CD4-positive, alpha-beta T cell treated with Interleukin-6 at 100 ng/mL for 8 hours (primary cell): Measurements from ENCODE around the gene AQP10.
A peak's percentile ranks its signal among the peaks of the same experiment; 100 is the strongest.
"Not testable (repeated sequence)": the region's sequence is repeated elsewhere in the genome, so short reads cannot be mapped to it uniquely, and the experiment has no call there.

Experiments
- DNase-seq: peaks from one replicate; pipeline ENCODE4 v3.0.0-alpha.2; 2020; ENCODE audit warnings: mixed read lengths, low spot score

AQP10 gene, protein sequence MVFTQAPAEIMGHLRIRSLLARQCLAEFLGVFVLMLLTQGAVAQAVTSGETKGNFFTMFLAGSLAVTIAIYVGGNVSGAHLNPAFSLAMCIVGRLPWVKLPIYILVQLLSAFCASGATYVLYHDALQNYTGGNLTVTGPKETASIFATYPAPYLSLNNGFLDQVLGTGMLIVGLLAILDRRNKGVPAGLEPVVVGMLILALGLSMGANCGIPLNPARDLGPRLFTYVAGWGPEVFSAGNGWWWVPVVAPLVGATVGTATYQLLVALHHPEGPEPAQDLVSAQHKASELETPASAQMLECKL

DNA sequence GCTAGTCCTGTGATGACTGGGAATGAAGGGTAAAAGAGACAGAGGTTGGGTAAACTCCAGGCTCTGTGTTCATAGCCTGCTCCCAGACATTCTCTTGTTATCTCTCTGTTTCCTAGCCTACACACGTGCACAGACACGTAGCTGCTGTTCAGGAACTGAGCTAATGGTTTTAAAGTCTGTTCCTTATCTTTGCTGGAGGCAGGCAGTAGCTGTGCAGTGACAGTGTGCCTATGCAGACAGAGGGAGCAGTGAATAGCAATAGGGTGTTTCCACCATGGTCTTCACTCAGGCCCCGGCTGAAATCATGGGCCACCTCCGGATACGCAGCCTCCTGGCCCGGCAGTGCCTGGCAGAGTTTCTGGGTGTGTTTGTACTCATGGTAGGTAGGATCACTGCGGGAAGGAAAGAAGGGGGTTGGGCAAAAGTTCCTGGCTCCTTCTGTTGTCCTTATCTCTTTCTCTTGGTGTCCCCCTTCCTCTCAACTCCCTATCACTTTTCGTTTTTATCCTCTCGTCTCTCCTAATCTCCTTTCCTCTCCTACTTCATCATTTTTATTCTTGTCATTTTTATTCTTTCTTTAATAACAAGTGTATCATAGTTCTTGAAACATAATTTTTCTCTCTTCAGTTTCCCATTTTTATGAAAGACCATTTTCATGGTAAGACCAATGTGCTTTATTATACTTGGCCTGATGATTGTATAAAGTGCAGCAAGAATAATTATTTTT is at the start of gene AQP10:
Gene AQP10, plus strand, starts transcription at position 212 of the 727 bp plus-strand sequence. Its CDS starts 63 bp downstream, at position 275.
- DNase-seq: no peak

DNA sequence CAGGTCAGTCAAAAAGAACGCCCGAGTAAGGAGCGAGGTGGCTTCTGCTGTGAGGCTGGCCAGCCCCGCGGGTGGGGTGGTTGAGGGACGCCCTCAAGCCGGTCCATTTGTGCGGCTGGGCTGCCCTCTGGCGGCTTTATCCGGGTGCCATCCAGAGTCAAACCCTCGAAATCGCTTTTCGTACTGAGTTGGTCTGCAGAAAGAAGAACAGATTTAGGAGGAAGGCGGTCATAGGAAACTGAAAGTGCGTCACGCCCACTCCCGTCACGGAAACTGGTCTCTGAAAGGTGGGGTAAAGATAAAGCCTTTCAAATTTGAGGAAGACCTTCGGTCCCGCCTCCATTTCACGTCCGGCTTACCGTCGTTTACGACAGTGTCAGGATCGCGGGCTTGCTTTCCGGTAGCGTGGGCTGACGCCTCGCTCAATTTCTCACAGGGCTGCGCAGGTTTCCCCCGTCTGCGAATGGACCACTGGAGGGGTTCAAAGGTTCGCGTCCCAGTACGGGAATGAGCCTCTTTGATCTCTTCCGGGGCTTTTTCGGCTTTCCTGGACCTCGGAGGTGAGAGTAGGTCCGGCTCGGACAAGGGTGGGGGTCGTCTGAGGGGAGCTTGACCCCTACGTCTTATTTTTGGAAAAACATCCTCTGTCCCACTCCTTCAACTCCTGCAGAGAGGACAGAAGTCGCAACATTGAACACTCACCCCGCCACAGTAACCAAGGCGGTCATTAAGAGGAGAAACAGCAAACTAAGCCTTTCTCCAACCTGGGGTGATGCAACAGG is 48.5 kb upstream of the AQP10 start, which contains the start of gene HAX1:
Gene HAX1, plus strand, starts transcription at position 413 of the 782 bp plus-strand sequence. Its CDS starts 95 bp downstream, at position 508.
- peak; percentile 97 for DNase-seq

DNA sequence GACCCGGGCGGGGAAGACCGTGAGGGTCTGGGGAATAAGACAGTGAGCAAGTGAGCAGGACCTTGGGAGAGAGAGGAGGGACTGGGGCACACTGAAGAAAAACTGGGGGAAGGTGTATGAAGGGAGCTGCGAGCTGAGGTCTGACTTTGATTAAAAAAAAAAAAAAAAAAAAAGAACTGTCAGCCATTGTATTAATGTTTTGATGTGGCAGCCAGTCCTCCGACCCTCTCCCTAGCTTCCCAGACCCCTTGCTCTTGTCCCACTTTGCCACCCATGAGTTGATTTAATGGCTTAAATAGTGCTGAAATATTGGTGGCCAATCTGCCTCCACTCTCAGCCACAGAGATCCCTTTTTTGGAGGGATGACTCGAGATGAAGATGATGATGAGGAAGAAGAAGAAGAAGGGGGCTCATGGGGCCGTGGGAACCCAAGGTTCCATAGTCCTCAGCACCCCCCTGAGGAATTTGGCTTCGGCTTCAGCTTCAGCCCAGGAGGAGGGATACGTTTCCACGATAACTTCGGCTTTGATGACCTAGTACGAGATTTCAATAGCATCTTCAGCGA is 47.8 kb upstream of the AQP10 start:
- no peak for DNase-seq

DNA sequence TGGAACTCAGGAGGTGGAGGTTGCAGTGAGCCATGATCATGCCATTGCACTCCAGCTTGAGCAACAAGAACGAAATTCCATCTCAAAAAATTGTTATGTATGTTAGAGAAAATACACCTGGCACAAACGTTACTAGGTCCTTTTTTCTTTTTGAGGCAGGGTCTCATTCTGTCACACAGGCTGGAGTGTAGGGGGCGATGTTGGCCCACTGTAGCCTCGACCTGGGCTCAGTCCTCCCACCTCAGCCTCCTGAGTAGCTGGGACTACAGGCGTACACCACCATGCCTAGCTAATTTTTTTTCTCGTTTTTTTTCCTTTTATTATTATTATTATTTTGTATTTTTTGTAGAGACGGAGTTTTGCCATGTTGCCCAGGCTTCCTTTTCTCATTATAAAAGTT is 44.1 kb upstream of the AQP10 start:
- DNase-seq: no peak

DNA sequence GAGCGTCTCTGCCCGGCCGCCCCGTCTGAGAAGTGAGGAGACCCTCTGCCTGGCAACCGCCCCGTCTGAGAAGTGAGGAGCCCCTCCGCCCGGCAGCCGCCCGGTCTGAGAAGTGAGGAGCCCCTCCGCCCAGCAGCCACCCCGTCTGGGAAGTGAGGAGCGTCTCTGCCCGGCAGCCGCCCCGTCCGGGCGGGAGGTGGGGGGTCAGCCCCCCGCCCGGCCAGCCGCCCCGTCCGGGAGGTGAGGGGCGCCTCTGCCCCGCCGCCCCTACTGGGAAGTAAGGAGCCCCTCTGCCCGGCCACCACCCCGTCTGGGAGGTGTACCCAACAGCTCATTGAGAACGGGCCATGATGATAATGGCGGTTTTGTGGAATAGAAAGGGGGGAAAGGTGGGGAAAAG is 33.3 kb upstream of the AQP10 start:
- DNase-seq: not testable (repeated sequence)

DNA sequence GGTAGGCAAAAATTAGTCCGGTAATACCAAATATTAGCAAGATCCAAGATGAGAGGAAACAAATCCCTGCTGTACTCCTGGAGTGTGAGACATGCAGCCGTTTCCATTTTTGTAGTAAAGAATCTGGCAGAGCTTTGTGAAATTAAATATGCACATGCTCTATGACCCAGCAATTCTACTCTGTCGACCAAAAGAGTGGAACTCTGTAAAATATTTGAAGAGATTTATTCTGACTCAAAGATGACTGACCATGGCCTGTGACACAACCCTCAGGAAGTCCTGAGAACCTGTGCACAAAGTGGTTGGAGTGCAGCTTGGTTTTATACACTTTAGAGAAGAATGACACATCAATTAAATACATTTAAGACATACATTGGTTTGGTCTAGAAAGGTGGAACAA is 32.2 kb upstream of the AQP10 start:
- DNase-seq: no peak

DNA sequence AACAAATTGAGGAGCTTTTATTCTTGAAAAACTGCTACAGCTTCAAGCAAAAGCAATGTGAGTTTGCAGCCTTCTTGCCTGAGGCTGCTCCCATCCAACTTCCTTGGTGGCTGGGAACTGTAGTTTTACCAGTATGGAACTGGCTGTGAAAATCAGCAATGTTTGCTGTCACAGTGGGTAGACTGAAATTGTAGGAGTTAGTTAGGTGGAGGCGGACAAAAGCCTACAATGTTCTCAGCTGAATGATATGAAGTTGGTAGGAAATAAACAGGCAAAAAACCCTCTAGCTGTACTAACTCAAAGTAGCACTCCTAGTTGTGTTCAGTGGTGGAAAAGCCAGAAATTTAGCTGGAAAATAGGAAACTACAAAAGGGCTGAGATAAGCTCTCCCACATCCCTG is 30.0 kb upstream of the AQP10 start:
- DNase-seq: no peak

DNA sequence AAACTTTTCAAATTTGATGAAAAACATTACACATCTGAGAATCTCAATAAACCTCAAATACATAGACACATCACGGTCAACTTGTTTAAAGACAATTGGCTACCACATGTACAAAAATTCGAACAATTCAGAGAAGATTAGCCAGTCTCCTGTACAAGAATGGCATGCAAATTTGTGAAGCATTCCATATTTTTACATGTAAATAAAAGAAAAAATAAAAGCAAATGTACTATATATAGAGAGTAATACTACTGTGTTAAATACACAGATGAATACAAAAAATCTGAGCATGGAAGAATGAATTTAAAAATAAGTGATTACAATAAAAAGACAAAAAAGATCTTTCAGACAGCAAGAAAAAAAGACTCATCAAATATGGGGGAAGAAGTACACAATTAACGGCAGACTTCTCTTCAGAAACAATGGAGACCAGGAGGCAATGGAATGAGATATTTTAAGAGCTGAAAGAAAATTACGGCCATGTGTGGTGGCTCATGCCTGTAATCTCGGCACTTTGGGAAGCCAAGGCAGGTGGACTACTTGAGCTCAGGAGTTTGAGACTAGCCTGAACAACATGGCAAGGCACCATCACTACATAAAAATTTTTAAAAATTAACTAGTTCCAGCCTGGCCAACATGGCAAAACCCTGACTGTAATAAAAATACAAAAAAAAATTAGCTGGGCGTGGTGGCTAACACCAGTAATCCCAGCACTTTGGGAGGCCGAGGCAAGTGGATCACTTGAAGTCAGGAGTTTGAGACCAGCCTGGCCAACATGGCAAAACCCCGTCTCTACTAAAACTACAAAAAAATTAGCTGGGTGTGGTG is 25.3 kb upstream of the AQP10 start:
- DNase-seq: no peak

DNA sequence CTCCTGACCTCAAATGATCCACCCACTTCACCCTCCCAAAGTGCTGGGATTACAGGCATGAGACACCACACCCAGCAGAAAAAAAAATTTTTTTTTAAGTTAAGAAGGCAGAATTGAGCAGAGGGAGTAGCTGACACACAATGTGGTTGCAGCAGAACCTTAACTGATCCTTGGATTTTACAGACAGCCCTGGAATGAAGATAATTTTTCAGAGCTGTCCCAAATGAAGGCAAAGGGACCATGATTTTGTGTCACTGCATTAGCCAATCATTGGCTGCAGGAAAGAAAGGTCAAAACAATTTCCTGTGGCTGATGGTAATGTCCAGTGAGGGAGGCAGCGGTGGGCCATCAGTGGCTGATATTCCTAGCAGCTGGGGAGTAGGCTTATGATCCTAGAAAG is 19.3 kb upstream of the AQP10 start:
- DNase-seq: no peak

DNA sequence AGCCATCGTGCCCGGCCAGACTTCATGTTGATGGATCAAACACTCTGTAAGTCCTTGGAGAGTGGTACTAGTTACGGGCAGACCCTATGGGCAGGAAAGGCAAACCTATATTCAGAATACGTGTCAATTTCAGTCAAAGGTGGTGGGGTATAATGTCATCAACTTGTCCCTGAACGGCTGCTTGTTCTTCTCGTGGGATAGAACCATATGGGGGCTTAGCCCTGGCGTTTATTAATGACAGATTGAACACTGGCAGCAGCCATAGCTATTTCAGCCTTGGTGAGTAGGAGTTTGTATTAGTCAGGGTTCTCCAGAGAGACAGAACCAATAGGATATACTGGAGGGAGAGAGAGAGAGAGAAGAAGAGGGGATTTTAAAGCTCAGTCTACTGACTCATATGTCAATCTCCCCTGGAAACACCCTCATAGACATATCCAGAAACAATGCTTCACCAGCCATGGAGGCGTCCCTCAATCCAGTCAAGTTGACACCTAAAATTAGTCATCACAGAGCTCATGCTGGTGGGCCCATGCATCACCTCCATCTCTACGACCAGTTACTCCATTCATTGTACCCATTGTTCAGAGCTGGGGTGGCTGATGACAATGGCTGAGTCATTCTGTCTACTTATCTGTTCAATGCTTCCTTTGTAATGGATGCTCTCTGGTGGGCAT is 16.1 kb upstream of the AQP10 start:
- no peak for DNase-seq

DNA sequence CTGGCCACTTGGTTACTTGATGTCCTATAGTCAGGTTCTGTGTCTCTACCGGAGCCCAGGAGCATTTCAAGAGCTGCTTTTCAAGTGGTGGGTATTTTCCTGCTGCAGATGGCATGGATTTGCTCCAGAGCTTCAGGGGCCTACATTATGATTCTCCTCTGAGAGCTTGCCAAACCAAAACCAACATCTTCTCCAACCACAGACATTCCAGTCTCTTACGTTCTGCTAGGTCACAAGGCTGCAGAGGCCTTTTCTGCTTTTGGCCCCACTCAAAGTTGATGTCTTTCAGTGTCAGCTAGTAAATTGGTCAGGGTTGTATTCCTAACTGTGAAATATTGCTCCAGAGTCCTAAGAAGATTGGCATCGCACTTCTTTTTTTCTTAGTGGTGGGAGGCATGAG is 14.7 kb upstream of the AQP10 start:
- DNase-seq: no peak

DNA sequence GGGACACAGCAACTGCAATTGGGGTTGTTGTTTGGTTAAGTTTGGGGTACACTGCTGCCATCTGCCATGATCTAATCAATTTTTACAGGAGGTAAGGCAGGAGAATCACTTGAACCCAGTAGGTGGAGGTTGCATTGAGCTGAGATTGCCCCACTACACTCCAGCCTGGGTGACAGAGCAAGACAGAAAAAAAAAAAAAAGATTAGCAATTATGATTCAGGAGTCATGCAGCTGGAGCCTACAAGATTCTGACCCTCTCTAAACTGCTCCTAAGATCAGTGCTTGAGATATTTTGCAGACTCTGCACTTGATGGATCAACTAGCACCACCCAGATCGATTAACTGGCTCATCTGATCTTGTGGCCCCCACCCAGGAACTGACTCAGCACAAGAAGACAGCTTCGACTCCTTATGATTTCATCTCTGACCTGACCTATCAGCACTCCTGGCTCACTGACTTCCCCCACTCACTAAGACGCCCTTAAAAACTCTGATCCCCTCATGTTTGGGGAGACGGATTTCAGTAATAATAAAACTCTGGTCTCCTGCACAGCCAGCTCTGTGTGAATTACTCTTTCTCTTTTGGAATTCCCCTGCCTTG is 13.1 kb upstream of the AQP10 start:
- not testable (repeated sequence) for DNase-seq

DNA sequence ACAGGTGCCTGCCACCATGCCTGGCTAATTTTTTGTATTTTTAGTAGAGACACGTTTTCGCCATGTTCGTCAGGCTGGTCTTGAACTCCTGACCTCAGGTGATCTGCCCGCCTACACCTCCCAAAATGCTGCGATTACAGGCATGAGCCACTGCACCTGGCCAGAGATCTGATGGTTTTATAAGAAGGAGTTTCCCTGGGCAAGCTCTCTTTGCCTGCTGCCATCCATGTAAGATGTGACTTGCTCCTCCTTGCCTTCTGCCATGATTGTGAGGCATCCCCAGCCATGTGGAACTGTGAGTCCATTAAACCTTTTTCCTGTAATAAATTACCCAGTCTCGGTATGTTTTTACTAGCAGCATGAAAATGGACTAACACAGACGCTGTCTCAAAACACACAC is 11.8 kb upstream of the AQP10 start:
- not testable (repeated sequence) for DNase-seq

DNA sequence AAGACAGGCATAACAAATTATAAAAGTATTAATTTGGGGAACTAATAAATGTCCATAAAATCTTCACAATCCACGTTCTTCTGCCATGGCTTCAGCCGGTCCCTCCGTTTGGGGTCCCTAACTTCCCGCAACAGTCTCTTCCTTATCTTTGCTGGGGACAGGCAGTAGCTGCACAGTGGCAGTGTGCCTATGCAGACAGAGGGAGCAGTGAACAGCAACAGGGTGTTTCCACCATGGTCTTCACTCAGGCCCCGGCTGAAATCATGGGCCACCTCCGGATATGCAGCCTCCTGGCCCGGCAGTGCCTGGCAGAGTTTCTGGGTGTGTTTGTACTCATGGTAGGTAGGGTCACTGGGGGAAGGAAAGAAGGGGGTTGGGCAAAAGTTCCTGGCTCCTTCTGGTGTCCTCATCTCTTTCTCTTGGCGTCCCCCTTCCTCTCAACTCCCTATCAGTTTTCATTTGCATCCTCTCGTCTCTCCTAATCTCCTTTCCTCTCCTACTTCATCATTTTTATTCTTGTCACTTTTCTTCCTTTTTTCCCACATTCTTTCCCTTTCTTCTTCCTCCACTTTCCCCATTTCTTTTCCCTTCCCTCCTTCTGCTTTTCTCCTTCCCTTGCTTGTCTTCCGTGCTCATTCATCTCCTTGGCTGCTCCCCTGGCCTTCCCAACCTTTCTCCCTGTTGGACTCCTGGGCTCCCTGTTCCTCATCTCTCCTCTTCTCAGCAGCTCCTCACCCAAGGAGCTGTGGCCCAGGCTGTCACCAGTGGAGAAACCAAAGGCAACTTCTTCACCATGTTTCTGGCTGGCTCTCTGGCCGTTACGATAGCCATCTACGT is 8.4 kb upstream of the AQP10 start:
- not testable (repeated sequence) for DNase-seq

DNA sequence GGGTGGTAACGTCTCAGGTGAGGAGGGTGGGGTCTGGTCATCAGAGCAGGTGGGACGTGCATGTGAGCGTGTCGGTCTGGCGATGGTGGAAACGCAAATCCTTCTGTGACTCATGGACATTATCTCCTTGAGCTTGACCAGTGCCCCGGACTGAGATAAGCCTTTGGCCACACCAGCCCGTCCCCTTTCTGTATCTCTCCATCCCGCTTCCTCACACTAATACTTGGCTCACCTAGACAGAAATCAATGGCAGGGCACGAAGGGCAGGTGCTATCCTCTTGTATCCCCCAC is 7.9 kb upstream of the AQP10 start:
- DNase-seq: no peak

DNA sequence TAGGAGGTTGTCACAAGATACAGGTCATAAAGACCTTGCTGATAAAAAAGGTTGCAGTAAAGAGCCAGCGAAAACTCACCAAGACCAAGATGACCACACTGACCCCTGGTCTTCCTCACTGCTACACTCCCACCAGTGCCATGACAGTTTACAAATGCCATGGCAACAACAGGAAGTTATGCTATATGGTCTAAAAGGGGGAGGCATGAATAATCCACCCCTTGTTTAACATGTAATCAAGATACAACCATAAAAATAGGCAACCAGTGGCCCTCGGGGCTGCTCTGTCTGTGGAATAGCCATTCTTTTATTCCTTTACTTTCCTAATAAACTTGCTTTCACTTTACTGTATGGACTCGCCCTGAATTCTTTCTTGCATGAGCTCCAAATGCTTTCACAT is 6.7 kb upstream of the AQP10 start:
- DNase-seq: not testable (repeated sequence)

DNA sequence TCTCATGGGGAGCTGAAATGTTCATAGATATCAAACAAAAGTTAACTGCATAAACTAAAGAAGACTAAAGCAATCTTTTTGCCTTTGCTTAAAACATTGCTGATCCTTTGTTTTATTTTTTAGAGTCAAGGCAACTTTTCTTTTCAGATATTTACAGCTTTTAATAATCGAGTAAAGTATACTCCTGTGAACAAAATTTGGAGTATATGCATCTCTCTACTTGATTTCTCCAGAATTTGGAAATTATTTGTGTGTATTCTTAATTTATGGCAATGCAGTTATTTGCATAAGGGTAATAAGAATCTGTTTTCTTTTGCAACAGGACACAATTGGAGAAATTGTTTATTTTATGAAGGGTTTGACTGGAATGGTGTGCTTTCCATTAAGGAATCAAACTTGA is 4.2 kb upstream of the AQP10 start:
- DNase-seq: no peak

DNA sequence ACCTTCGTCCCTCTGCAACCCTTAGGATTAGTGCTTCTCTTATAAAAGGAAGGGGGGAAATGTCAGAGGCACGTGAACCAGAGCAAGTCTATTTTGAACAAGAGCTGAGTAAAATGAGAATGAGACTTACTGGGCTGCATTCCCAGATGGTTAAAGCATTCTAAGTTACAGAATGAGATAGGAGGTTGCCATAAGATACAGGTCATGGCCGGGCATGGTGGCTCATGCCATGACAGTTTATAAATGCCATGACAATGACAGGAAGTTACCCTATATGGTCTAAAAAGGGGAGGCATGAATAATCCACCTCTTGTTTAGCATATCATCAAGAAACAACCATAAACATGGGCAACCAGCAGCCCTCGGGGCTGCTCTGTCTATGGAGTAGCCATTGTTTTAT is 2.5 kb upstream of the AQP10 start:
- DNase-seq: no peak

DNA sequence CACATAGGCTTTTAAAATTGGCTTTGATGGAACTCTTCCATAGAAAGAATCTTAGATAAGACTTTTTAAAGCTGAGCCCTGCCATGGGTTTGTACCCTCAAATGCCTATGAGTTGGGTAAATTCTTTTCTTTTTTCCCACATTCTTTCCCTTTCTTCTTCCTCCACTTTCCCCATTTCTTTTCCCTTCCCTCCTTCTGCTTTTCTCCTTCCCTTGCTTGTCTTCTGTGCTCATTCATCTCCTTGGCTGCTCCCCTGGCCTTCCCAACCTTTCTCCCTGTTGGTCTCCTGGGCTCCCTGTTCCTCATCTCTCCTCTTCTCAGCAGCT is 679 bp downstream of the AQP10 start:
- DNase-seq: not testable (repeated sequence)

DNA sequence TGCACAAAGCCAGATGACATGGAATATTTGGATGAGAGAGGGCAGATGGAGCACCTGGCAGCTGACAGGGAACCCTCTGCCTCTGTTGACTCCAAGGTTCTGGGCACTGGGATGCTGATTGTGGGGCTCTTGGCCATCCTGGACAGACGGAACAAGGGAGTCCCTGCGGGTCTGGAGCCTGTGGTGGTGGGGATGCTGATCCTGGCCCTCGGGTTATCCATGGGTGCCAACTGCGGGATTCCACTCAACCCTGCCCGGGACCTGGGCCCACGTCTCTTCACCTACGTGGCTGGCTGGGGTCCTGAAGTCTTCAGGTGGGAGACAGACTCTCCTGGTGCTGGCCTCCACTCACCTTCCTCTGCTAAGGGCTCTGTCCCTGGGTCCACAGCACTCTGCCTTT is 2.6 kb downstream of the AQP10 start:
- no peak for DNase-seq
